Keratinocyte (primary cell): ENCODE results near the gene GRIA2. TPM values are rescaled to one million over a fixed set of nuclear protein-coding genes. Genes with fewer than 3 reads are reported as not detected.

Experiments
- DNase-seq: peaks from one replicate; pipeline ENCODE4 v3.0.0-alpha.2; 2011; ENCODE audit warnings: low read depth, missing footprints, low spot score
- FAIRE-seq: peaks from 2 replicates; lab custom pipeline; 2011; peaks lifted over from hg19 to GRCh38; lab: Jason Lieb, UNC
- H2AFZ ChIP-seq: 2 replicates; pipeline ENCODE4 v1.6.0; 2012; ENCODE audit warnings: low read length, control low read depth, inconsistent platforms; ENCODE audit not compliant: control insufficient read depth
- H3K27ac ChIP-seq: 2 replicates; pipeline ENCODE4 v1.5.1; 2011; ENCODE audit warnings: low read length; ENCODE audit not compliant: control insufficient read depth, insufficient read depth
- H3K27me3 ChIP-seq: 3 replicates; pipeline ENCODE4 v1.6.0; 2011; ENCODE audit warnings: low read length; ENCODE audit not compliant: control insufficient read depth, insufficient read depth; ENCODE audit errors: extremely low read depth
- H3K36me3 ChIP-seq, 2 experiments: 2 replicates in 1 of 2; 3 replicates in 1 of 2; pipeline ENCODE4 v1.5.1; 2011; ENCODE audit warnings: low read length in 2 of 2, mild to moderate bottlenecking in 1 of 2; ENCODE audit not compliant: control insufficient read depth in 2 of 2, insufficient read depth in 2 of 2; ENCODE audit errors: extremely low read depth in 1 of 2
- H3K4me1 ChIP-seq: 3 replicates; pipeline ENCODE4 v1.5.1; 2011; ENCODE audit warnings: low read length; ENCODE audit not compliant: control insufficient read depth, insufficient read depth; ENCODE audit errors: extremely low read depth
- H3K4me2 ChIP-seq: 3 replicates; pipeline ENCODE4 v1.6.0; 2011; ENCODE audit warnings: low read depth, low read length; ENCODE audit not compliant: control insufficient read depth, insufficient read depth; ENCODE audit errors: extremely low read depth
- H3K4me3 ChIP-seq, 3 experiments: fragments of 200-600 bp in 1 of 3; sonication (generic) in 1 of 3; 2 replicates in 2 of 3; 3 replicates in 1 of 3; pipeline ENCODE4 v1.5.1; 2011 to 2016; ENCODE audit warnings: low read length in 3 of 3, mild to moderate bottlenecking in 3 of 3, control low read depth in 2 of 3, inconsistent platforms in 1 of 3, low read depth in 1 of 3, mixed read lengths in 1 of 3, mixed run types in 1 of 3, moderate library complexity in 1 of 3; ENCODE audit not compliant: control insufficient read depth in 2 of 3, insufficient read depth in 2 of 3; ENCODE audit errors: extremely low read depth in 1 of 3
- H3K79me2 ChIP-seq: 2 replicates; pipeline ENCODE4 v1.6.0; 2012; ENCODE audit warnings: low read length; ENCODE audit not compliant: control insufficient read depth, insufficient read depth
- H3K9ac ChIP-seq: 3 replicates; pipeline ENCODE4 v1.6.0; 2011; ENCODE audit warnings: low read length; ENCODE audit not compliant: control insufficient read depth, insufficient read depth; ENCODE audit errors: extremely low read depth
- H3K9me1 ChIP-seq: 3 replicates; pipeline ENCODE4 v1.6.0; 2011; ENCODE audit warnings: low read length; ENCODE audit not compliant: control insufficient read depth, insufficient read depth; ENCODE audit errors: extremely low read depth
- H3K9me3 ChIP-seq: 2 replicates; pipeline ENCODE4 v1.5.1; 2012; ENCODE audit warnings: low read depth, low read length; ENCODE audit not compliant: control insufficient read depth
- H4K20me1 ChIP-seq: 3 replicates; pipeline ENCODE4 v1.6.0; 2011; ENCODE audit warnings: low read length; ENCODE audit not compliant: control insufficient read depth, insufficient read depth; ENCODE audit errors: extremely low read depth
- EZH2 ChIP-seq: IDR thresholded peaks from one replicate; pipeline ENCODE4 v1.6.1; 2012; ENCODE audit warnings: inconsistent platforms, mild to moderate bottlenecking, low read length, moderate library complexity
- dilution Hi-C: fragments of 300-500 bp; cut with MboI; formaldehyde crosslinking; loops from one replicate; pipeline ENCODE4 v1.7.0; 2020; ENCODE audit warnings: low sequenced_read_pairs; ENCODE audit not compliant: extremely low pct_ligation_motif_present
- polyA plus RNA-seq, 5 experiments: library from polyadenylated mRNA; depleted of rRNA in 3 of 5; stranded (reverse) in 3 of 5; stranded (forward) in 1 of 5; unstranded in 1 of 5; fragments of >200 nt; gene quantifications; 1 replicate in 1 of 5; 2 replicates in 3 of 5; 3 replicates in 1 of 5; pipeline versions ENCODE4 v1.2.1 to v1.2.3, GENCODE V29; 2011 to 2012; ENCODE audit warnings: missing spikeins in 2 of 5, low read depth in 1 of 5, low replicate concordance in 1 of 5
- TF ChIP-seq, protein P1 (sequence below), 3 experiments: IDR thresholded peaks in 1 of 3; conservative IDR thresholded peaks in 1 of 3; optimal IDR thresholded peaks in 1 of 3; 2 replicates in 2 of 3; 3 replicates in 1 of 3; pipeline versions ENCODE3 to v1.5.1; 2011; ENCODE audit warnings: low read length in 3 of 3, mild to moderate bottlenecking in 3 of 3, moderate library complexity in 2 of 3, control low read depth in 1 of 3, inconsistent platforms in 1 of 3; ENCODE audit not compliant: insufficient read depth in 2 of 3; ENCODE audit errors: extremely low read depth in 1 of 3

Gene GRIA2
- polyA plus RNA-seq, 1 donor (not counting 4 experiments of a cell fraction or from before 2014, with no cell fraction given): not detected

DNA sequence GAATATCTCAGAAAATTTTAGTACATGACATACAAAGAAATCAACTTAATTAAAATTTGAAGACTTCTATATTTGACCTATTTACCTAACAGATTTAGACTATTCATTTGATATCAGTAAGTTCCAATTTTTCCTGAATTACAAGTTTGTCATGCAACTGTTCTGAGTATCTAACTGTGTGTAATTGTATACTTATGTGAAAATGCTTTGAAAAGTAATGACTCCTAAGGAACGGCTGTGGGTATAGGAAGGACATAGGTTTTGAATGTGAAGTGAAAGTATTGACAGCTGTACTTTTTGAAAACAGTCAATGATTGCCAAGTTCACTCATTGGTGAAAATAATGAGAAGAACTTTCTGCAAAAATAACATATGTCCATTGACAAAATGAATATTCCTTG is 2.9 kb downstream of the GRIA2 start:
- H3K27me3 ChIP-seq: peaks cover 43% of the 10 kb centered on the region
- FAIRE-seq (no peak), DNase-seq (no peak)
- no peak overlapping the region for H2AFZ ChIP-seq
- no peaks in the 10 kb centered on the region for H3K9me3 ChIP-seq
- H3K36me3 ChIP-seq: no peaks in the 10 kb centered on the region
- H3K9me1 ChIP-seq: no peaks in the 10 kb centered on the region
- H3K4me2 ChIP-seq: no peak overlapping the region
- H4K20me1 ChIP-seq: no peaks in the 10 kb centered on the region
- dilution Hi-C loops: loop anchor here (25.0 kb wide), 1 partner anchor 739 kb away; no protein-coding TSS in a partner anchor
- peaks cover 5% of the 10 kb centered on the region for H3K4me1 ChIP-seq
- H3K4me3 ChIP-seq: no peak overlapping the region
- H3K9ac ChIP-seq: no peak overlapping the region
- no peak overlapping the region for H3K27ac ChIP-seq
- TF ChIP-seq EZH2: no peak
- TF ChIP-seq, protein P1, sequence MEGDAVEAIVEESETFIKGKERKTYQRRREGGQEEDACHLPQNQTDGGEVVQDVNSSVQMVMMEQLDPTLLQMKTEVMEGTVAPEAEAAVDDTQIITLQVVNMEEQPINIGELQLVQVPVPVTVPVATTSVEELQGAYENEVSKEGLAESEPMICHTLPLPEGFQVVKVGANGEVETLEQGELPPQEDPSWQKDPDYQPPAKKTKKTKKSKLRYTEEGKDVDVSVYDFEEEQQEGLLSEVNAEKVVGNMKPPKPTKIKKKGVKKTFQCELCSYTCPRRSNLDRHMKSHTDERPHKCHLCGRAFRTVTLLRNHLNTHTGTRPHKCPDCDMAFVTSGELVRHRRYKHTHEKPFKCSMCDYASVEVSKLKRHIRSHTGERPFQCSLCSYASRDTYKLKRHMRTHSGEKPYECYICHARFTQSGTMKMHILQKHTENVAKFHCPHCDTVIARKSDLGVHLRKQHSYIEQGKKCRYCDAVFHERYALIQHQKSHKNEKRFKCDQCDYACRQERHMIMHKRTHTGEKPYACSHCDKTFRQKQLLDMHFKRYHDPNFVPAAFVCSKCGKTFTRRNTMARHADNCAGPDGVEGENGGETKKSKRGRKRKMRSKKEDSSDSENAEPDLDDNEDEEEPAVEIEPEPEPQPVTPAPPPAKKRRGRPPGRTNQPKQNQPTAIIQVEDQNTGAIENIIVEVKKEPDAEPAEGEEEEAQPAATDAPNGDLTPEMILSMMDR (optimal IDR thresholded peaks at IDR 0.05 in 1 of 3, IDR thresholded peaks at IDR 0.05 in 1 of 3, conservative IDR thresholded peaks at IDR 0.05 in 1 of 3; ENCODE audit: extremely low read depth in 1 of 3, insufficient read depth in 2 of 3, low read length in 3 of 3): no peak
- no peaks in the 10 kb centered on the region for H3K79me2 ChIP-seq

DNA sequence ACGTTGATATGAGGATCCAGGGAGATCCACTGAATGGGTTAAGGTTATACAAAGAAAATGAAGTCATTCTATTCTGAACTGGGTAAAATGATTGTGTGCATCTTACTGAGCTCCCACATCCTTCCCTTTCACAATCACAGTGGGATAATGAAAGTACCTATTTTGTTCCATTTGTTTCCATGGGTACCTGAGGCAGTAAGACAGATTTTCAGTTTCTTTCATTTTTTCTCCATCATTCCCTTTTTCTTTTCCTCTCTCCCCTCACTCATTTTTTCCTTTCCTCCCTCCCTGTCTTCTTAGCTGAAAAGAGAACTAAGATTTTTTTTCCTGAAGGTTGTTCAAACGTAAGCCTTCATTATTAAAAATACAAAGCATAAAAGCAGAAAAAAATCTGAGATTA is 4.6 kb downstream of the GRIA2 start:
- H3K27ac ChIP-seq: no peak overlapping the region
- no peaks in the 10 kb centered on the region for H3K9me3 ChIP-seq
- peaks cover 5% of the 10 kb centered on the region for H3K4me1 ChIP-seq
- H3K9me1 ChIP-seq: no peaks in the 10 kb centered on the region
- H3K4me2 ChIP-seq: no peak overlapping the region
- no peak overlapping the region for H3K9ac ChIP-seq
- H3K36me3 ChIP-seq: no peaks in the 10 kb centered on the region
- H2AFZ ChIP-seq: no peak overlapping the region
- H3K27me3 ChIP-seq: peaks cover 31% of the 10 kb centered on the region
- FAIRE-seq: no peak
- no peak overlapping the region for H3K4me3 ChIP-seq
- H3K79me2 ChIP-seq: no peaks in the 10 kb centered on the region
- no peak for TF ChIP-seq EZH2
- TF ChIP-seq, protein P1 (optimal IDR thresholded peaks at IDR 0.05 in 1 of 3, IDR thresholded peaks at IDR 0.05 in 1 of 3, conservative IDR thresholded peaks at IDR 0.05 in 1 of 3; ENCODE audit: extremely low read depth in 1 of 3, insufficient read depth in 2 of 3, low read length in 3 of 3): no peak
- no peak for DNase-seq
- dilution Hi-C loops: no loop called here
- H4K20me1 ChIP-seq: no peaks in the 10 kb centered on the region
